ENCODE results near the gene RNU1-3. TPM values are rescaled to one million over a fixed set of nuclear protein-coding genes. Genes with fewer than 3 reads are reported as not detected.
"Not testable (repeated sequence)": the region's sequence is repeated elsewhere in the genome, so short reads cannot be mapped to it uniquely, and the experiment has no call there.

RNU1-3 gene
- total RNA-seq, 1 experiment from 2014 or later: not detected

GRCh38 chr1:16676661-16677523, 10.1 kb upstream of the RNU1-3 start:
- in situ Hi-C loops (cut with HindIII; ENCODE audit: low pct_unique_long_range_greater_than_20kb, low sequenced_read_pairs); DNase-seq (ENCODE audit: low read depth): not testable (repeated sequence)

GRCh38 chr1:16675118-16675510, 8.4 kb upstream of the RNU1-3 start:
- DNase-seq (ENCODE audit: low read depth); in situ Hi-C loops (cut with HindIII; ENCODE audit: low pct_unique_long_range_greater_than_20kb, low sequenced_read_pairs): not testable (repeated sequence)

- in situ Hi-C loops (cut with HindIII; ENCODE audit: low pct_unique_long_range_greater_than_20kb, low sequenced_read_pairs); DNase-seq (ENCODE audit: low read depth): not testable (repeated sequence)
Observed at GRCh38 chr1:16673976-16674375, 7.2 kb upstream of the RNU1-3 start.

GRCh38 chr1:16665836-16666235, 912 bp downstream of the RNU1-3 start:
- DNase-seq (ENCODE audit: low read depth); in situ Hi-C loops (cut with HindIII; ENCODE audit: low pct_unique_long_range_greater_than_20kb, low sequenced_read_pairs): not testable (repeated sequence)

GRCh38 chr1:16658234-16658633, 8.5 kb downstream of the RNU1-3 start:
- in situ Hi-C loops (cut with HindIII; ENCODE audit: low pct_unique_long_range_greater_than_20kb, low sequenced_read_pairs); DNase-seq (ENCODE audit: low read depth): not testable (repeated sequence)

GRCh38 chr1:16656981-16657683, 9.6 kb downstream of the RNU1-3 start:
- DNase-seq (ENCODE audit: low read depth); in situ Hi-C loops (cut with HindIII; ENCODE audit: low pct_unique_long_range_greater_than_20kb, low sequenced_read_pairs): not testable (repeated sequence)

- DNase-seq (ENCODE audit: low read depth); in situ Hi-C loops (cut with HindIII; ENCODE audit: low pct_unique_long_range_greater_than_20kb, low sequenced_read_pairs): not testable (repeated sequence)
Observed at GRCh38 chr1:16656574-16656973, 10.2 kb downstream of the RNU1-3 start.

- DNase-seq (ENCODE audit: low read depth); in situ Hi-C loops (cut with HindIII; ENCODE audit: low pct_unique_long_range_greater_than_20kb, low sequenced_read_pairs): not testable (repeated sequence)
Observed at GRCh38 chr1:16651560-16651959, 15.2 kb downstream of the RNU1-3 start.

- DNase-seq (ENCODE audit: low read depth); in situ Hi-C loops (cut with HindIII; ENCODE audit: low pct_unique_long_range_greater_than_20kb, low sequenced_read_pairs): not testable (repeated sequence)
Observed at GRCh38 chr1:16649960-16650359, 16.8 kb downstream of the RNU1-3 start.

GRCh38 chr1:16649390-16649789, 17.4 kb downstream of the RNU1-3 start:
- DNase-seq (ENCODE audit: low read depth); in situ Hi-C loops (cut with HindIII; ENCODE audit: low pct_unique_long_range_greater_than_20kb, low sequenced_read_pairs): not testable (repeated sequence)

- DNase-seq (ENCODE audit: low read depth); in situ Hi-C loops (cut with HindIII; ENCODE audit: low pct_unique_long_range_greater_than_20kb, low sequenced_read_pairs): not testable (repeated sequence)
Observed at GRCh38 chr1:16648756-16649155, 18.0 kb downstream of the RNU1-3 start.

GRCh38 chr1:16648250-16648649, 18.5 kb downstream of the RNU1-3 start:
- DNase-seq (ENCODE audit: low read depth); in situ Hi-C loops (cut with HindIII; ENCODE audit: low pct_unique_long_range_greater_than_20kb, low sequenced_read_pairs): not testable (repeated sequence)

- in situ Hi-C loops (cut with HindIII; ENCODE audit: low pct_unique_long_range_greater_than_20kb, low sequenced_read_pairs); DNase-seq (ENCODE audit: low read depth): not testable (repeated sequence)
Observed at GRCh38 chr1:16647179-16648176, 19.3 kb downstream of the RNU1-3 start.

- DNase-seq (ENCODE audit: low read depth): not testable (repeated sequence)
Observed at GRCh38 chr1:16646716-16647115, 20.0 kb downstream of the RNU1-3 start.

GRCh38 chr1:16646061-16646664, 20.6 kb downstream of the RNU1-3 start:
- DNase-seq (ENCODE audit: low read depth); in situ Hi-C loops (cut with HindIII; ENCODE audit: low pct_unique_long_range_greater_than_20kb, low sequenced_read_pairs): not testable (repeated sequence)

More at GRCh38 chr1:16646716-16647115, 20.0 kb downstream of the RNU1-3 start:
- in situ Hi-C loops (cut with HindIII; ENCODE audit: low pct_unique_long_range_greater_than_20kb, low sequenced_read_pairs): not testable (repeated sequence)

GRCh38 chr1:16645271-16646060, 21.3 kb downstream of the RNU1-3 start:
- DNase-seq (ENCODE audit: low read depth); in situ Hi-C loops (cut with HindIII; ENCODE audit: low pct_unique_long_range_greater_than_20kb, low sequenced_read_pairs): not testable (repeated sequence)

All from Caki2 (cell line).